Activated naive CD4-positive, alpha-beta T cell treated with anti-CD3 and anti-CD28 coated beads for 36 hours (primary cell): ENCODE measurements around the gene ARVCF. TPM values are rescaled to one million over a fixed set of nuclear protein-coding genes. Genes with fewer than 3 reads are reported as not detected.
A peak's percentile ranks its signal among the peaks of the same experiment; 100 is the strongest.

Experiments used
- CTCF ChIA-PET: fragments of 350-600 bp; sonication (Branson Sonifier 250); formaldehyde crosslinking; loops from one replicate; lab custom pipeline; 2021; ENCODE audit warnings: antibody characterized with exemption; lab: Charles Lee
- DNase-seq: peaks from one replicate; pipeline ENCODE4 v3.0.0-alpha.2; 2020
- H3K27ac Mint-ChIP-seq: one replicate; pipeline ENCODE4 v1.8.0; 2021; ENCODE audit warnings: mild to moderate bottlenecking, mixed read lengths
- H3K27me3 Mint-ChIP-seq: one replicate; pipeline ENCODE4 v1.8.0; 2021; ENCODE audit warnings: low read depth, mixed read lengths
- H3K36me3 Mint-ChIP-seq: one replicate; pipeline ENCODE4 v1.8.0; 2021; ENCODE audit warnings: low read depth, mixed read lengths
- H3K4me1 Mint-ChIP-seq: one replicate; pipeline ENCODE4 v1.8.0; 2021; ENCODE audit warnings: low read depth, mixed read lengths
- H3K4me3 Mint-ChIP-seq: one replicate; pipeline ENCODE4 v1.8.0; 2021; ENCODE audit warnings: mild to moderate bottlenecking, moderate library complexity, mixed read lengths
- H3K9me3 Mint-ChIP-seq: one replicate; pipeline ENCODE4 v1.8.0; 2021; ENCODE audit warnings: mixed read lengths
- intact Hi-C: fragments of 100-400 bp; cut with micrococcal nuclease; formaldehyde crosslinking; loops from one replicate; pipeline ENCODE4 v1.15.1; 2023
- total RNA-seq, 2 experiments: library from RNA; stranded (reverse); gene quantifications; one replicate each; pipeline ENCODE4 v1.2.3, GENCODE V29; 2021

ARVCF gene
- total RNA-seq, 2 experiments from 2014 or later, result 2.0 to 2.6 TPM

- no peak for DNase-seq
- no peaks in the 10 kb centered on the region for H3K9me3 Mint-ChIP-seq
- intact Hi-C loops, result no loop called here
- no peaks in the 10 kb centered on the region for H3K36me3 Mint-ChIP-seq
- H3K27ac Mint-ChIP-seq, result no peak overlapping the region
- no peak overlapping the region for H3K4me3 Mint-ChIP-seq
- H3K27me3 Mint-ChIP-seq, result no peaks in the 10 kb centered on the region
- no peaks in the 10 kb centered on the region for H3K4me1 Mint-ChIP-seq
- CTCF ChIA-PET, result no interaction called here
These were observed 27.5 kb downstream of the ARVCF start for GRCh38 chr22:19988965-19989724.

- intact Hi-C loops, result no loop called here
- DNase-seq, result no peak
- H3K4me1 Mint-ChIP-seq, result no peaks in the 10 kb centered on the region
- H3K4me3 Mint-ChIP-seq, result peak overlapping the region; percentile 5
- H3K27me3 Mint-ChIP-seq, result no peaks in the 10 kb centered on the region
- H3K36me3 Mint-ChIP-seq, result no peaks in the 10 kb centered on the region
- no peaks in the 10 kb centered on the region for H3K9me3 Mint-ChIP-seq
- CTCF ChIA-PET, result no interaction called here
- H3K27ac Mint-ChIP-seq, result no peak overlapping the region
These were observed 28.3 kb downstream of the ARVCF start for GRCh38 chr22:19988331-19988808.

- no peak for DNase-seq
- intact Hi-C loops, result no loop called here
- CTCF ChIA-PET, result no interaction called here
- Mint-ChIP-seq H3K27me3 (no peaks in the 10 kb centered on the region), H3K27ac (no peak overlapping the region), H3K4me1 (no peaks in the 10 kb centered on the region), H3K36me3 (no peaks in the 10 kb centered on the region), H3K9me3 (no peaks in the 10 kb centered on the region), H3K4me3 (peak overlapping the region; percentile 36)
These were observed 29.0 kb downstream of the ARVCF start for GRCh38 chr22:19987394-19988306.

DNA sequence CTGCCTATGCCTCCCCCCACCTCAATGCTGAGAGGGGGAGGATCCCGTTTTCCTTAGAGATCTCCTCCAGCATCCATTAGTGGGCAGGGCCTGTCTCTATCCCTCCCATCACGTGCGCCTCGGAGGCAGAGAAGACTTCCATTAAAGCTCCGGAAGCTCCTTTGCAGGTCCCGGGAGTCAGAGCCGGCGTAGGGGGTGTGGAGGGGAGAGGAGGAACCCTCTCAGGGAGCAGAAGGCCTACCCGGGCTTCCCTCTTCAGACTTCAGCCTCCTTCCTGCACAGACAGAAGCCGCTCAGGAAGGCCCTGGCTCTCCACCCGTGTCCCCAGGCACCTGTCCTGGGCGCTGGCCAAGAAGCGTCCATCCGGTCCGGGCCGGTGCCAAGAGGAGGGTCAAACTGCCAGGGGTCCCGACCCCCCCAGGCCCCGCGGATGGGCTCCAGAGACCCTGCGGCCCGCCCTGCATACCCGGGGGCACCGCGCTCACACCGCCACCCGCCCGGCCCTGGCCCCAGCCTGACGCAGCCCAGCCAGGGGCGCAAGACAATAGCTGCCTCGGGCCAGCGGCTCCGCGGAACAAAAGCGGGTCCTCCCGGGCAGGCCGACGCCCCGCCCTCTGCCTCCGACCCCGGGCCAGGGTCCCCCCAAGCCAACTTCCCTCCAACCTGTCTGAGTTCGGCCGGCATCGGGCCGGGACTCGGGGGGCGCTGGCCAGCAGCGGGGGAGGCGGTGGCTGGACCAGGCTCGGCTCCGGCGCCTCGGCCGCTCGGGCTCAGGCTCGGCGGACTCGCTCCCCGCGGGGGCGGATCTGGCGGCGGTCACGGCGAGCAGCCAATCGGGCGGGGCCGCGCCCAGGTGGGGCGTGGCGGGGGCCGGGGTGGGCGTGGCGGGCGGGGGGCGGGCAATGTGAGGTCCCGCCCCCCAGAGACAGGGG lies 29.9 kb downstream of the ARVCF start:
- CTCF ChIA-PET, result interaction anchor here (1.1 kb wide), 1 partner anchor 143 kb away, joined by 4 read pairs; no protein-coding TSS in a partner anchor
- Mint-ChIP-seq H3K9me3 (no peaks in the 10 kb centered on the region), H3K4me3 (peak overlapping the region; percentile 39), H3K36me3 (no peaks in the 10 kb centered on the region), H3K27ac (no peak overlapping the region), H3K27me3 (no peaks in the 10 kb centered on the region), H3K4me1 (no peaks in the 10 kb centered on the region)
- intact Hi-C loops, result no loop called here
- DNase-seq, result peak; percentile 64

DNA sequence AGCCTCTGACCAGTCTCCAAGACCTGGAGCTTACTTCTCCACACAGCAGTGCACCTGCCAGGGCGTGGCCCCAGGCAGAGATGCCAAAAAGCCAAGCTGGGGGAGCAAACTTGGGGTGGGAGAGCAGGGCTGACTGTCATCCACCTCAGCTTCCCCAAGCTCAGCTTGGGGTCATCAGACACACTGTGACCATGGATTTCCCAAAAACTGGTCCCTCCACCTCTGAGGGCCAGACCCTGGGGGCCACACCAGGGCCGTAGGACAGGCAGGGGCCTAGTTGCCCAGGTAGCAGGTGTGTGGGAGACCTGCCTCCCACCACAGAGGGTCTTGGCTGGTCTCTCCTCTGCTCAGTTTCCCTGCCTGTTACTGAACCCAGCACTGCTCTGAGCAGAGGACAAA lies 30.6 kb downstream of the ARVCF start:
- Mint-ChIP-seq H3K4me1 (no peaks in the 10 kb centered on the region), H3K4me3 (peak overlapping the region; percentile 39), H3K27ac (no peak overlapping the region), H3K36me3 (no peaks in the 10 kb centered on the region), H3K9me3 (no peaks in the 10 kb centered on the region), H3K27me3 (no peaks in the 10 kb centered on the region)
- intact Hi-C loops, result no loop called here
- CTCF ChIA-PET, result interaction anchor here (1.1 kb wide), 1 partner anchor 143 kb away, joined by 4 read pairs; no protein-coding TSS in a partner anchor
- DNase-seq, result no peak

DNA sequence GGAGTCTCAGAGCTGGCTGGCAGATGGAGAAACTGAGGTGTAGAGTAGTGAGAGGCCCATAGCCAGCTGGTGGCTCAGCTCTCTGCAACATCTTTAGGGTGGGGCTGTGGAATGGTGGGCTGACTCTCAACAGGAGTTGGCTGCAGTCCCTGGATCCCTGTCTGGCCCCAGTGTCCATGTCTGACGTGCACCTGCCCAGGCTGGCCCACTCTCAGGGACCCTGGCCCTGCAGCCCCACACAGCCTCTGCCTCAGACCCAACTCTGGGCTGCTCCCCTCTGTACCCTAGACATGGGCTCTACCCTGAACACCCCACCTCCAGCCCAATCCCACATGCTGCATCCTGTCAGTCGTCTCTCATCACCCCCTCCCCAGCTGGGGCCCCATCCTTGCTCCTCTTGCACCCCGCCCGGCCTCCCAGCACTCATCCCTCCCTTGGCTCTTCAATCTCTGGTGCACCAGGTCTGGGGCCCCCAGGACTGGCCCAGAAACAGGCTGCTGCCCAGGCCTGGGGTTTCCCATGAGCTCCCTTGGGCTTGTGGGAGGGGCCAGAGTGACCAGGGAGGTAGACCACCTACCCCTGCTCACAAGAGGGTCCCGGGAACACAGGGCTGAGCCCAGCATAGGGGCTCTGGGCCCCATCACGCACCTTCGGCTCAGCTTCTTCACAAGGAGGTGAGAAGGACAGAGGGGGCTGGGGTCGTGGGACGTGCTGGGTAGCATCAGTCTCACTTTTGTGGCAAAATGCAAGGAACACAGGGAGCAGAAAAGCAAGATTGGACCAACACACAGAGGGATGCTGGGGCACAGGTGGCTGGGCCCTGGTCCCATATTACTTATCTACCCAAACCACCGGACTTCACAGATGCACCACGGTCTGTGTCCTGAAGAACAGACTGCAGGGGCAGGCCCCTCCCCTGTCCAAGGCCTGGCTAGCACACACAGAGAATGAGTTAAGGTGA lies 31.5 kb downstream of the ARVCF start:
- H3K4me3 Mint-ChIP-seq, result no peak overlapping the region
- intact Hi-C loops, result no loop called here
- DNase-seq, result no peak
- no peaks in the 10 kb centered on the region for H3K36me3 Mint-ChIP-seq
- H3K9me3 Mint-ChIP-seq, result no peaks in the 10 kb centered on the region
- CTCF ChIA-PET, result interaction anchor here (1.1 kb wide), 1 partner anchor 144 kb away, joined by 4 read pairs; no protein-coding TSS in a partner anchor
- H3K4me1 Mint-ChIP-seq, result no peaks in the 10 kb centered on the region
- no peak overlapping the region for H3K27ac Mint-ChIP-seq
- H3K27me3 Mint-ChIP-seq, result no peaks in the 10 kb centered on the region

GRCh38 chr22:19984201-19984753 lies 32.3 kb downstream of the ARVCF start:
- no peaks in the 10 kb centered on the region for H3K27me3 Mint-ChIP-seq
- H3K36me3 Mint-ChIP-seq, result no peaks in the 10 kb centered on the region
- no peaks in the 10 kb centered on the region for H3K9me3 Mint-ChIP-seq
- DNase-seq, result peak; percentile 39
- no peak overlapping the region for H3K4me3 Mint-ChIP-seq
- CTCF ChIA-PET, result interaction anchor here (1.2 kb wide), 1 partner anchor 43 kb away, joined by 4 read pairs; no protein-coding TSS in a partner anchor
- intact Hi-C loops, result no loop called here
- H3K27ac Mint-ChIP-seq, result no peak overlapping the region
- no peaks in the 10 kb centered on the region for H3K4me1 Mint-ChIP-seq

DNA sequence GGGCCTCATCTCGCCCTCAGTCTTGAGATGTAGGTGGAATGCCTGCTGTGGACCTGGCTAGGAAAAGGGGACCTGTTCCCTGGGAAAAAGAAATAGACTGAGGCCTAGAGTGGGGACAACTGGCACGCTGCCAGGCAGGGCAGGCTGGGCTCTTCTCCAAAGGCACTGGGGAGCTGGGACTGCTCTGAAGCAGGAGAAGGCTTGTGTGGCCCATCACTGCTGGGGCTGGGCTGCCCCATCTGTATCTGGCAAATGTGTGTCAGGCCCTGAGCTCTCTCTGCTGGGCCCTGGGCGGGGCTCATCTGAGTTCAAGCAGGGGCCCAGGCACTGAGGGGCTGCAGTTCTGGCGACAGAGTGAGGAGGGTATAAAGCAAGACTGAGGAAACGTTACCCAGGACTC lies 32.9 kb downstream of the ARVCF start:
- Mint-ChIP-seq H3K36me3 (no peaks in the 10 kb centered on the region), H3K4me1 (no peaks in the 10 kb centered on the region)
- no peak for DNase-seq

GRCh38 chr22:19982991-19983578 lies 33.5 kb downstream of the ARVCF start:
- H3K4me3 Mint-ChIP-seq, result no peak overlapping the region
- no peaks in the 10 kb centered on the region for H3K36me3 Mint-ChIP-seq
- H3K27ac Mint-ChIP-seq, result no peak overlapping the region
- no peak for DNase-seq
- no peaks in the 10 kb centered on the region for H3K4me1 Mint-ChIP-seq
- intact Hi-C loops, result no loop called here
- CTCF ChIA-PET, result interaction anchor here (1.2 kb wide), 1 partner anchor 44 kb away, joined by 4 read pairs; no protein-coding TSS in a partner anchor
- no peaks in the 10 kb centered on the region for H3K27me3 Mint-ChIP-seq
- H3K9me3 Mint-ChIP-seq, result no peaks in the 10 kb centered on the region

More for the DNA sequence above, 32.9 kb downstream of the ARVCF start:
- intact Hi-C loops, result no loop called here
- no peak overlapping the region for H3K4me3 Mint-ChIP-seq
- CTCF ChIA-PET, result interaction anchor here (1.2 kb wide), 1 partner anchor 43 kb away, joined by 4 read pairs; no protein-coding TSS in a partner anchor
- no peaks in the 10 kb centered on the region for H3K9me3 Mint-ChIP-seq
- no peak overlapping the region for H3K27ac Mint-ChIP-seq
- no peaks in the 10 kb centered on the region for H3K27me3 Mint-ChIP-seq
